MM.1S (cell line): ENCODE results near the gene PRKCB.

Source experiments
- DNase-seq: peaks from one replicate; pipeline ENCODE4 v3.0.0-alpha.2; 2015
- H2AFZ ChIP-seq: fragments of 300-600 bp; sonication (generic); 2 replicates; pipeline ENCODE4 v1.6.0; 2016; ENCODE audit warnings: antibody characterized with exemption, low read length
- H3F3A ChIP-seq: fragments of 300-600 bp; sonication (generic); 2 replicates; pipeline ENCODE4 v1.6.1; 2016; ENCODE audit warnings: mild to moderate bottlenecking, antibody characterized with exemption, low read length, moderate library complexity, mixed read lengths; ENCODE audit not compliant: insufficient read depth
- H3K27ac ChIP-seq: fragments of 300-600 bp; sonication (generic); 2 replicates; pipeline ENCODE4 v1.5.1; 2016; ENCODE audit warnings: mild to moderate bottlenecking, low read length
- H3K27me3 ChIP-seq: fragments of 300-600 bp; sonication (generic); replicated peaks from 2 replicates; pipeline ENCODE4 v1.6.0; 2016; ENCODE audit warnings: low read length; ENCODE audit not compliant: insufficient read depth
- H3K36me3 ChIP-seq: fragments of 300-600 bp; sonication (generic); replicated peaks from 2 replicates; pipeline ENCODE4 v1.6.1; 2016; ENCODE audit warnings: mild to moderate bottlenecking, low read length, mixed read lengths; ENCODE audit not compliant: insufficient read depth
- H3K4me1 ChIP-seq: fragments of 300-600 bp; sonication (generic); 2 replicates; pipeline ENCODE4 v1.6.1; 2016; ENCODE audit warnings: low read length, mixed read lengths
- H3K4me2 ChIP-seq: fragments of 300-600 bp; sonication (generic); 2 replicates; pipeline ENCODE4 v1.6.0; 2016; ENCODE audit warnings: low read depth, low read length
- H3K4me3 ChIP-seq: fragments of 300-600 bp; sonication (generic); 2 replicates; pipeline ENCODE4 v1.5.1; 2016; ENCODE audit warnings: low read length, mixed read lengths
- H3K79me2 ChIP-seq: fragments of 300-600 bp; sonication (generic); 2 replicates; pipeline ENCODE4 v1.6.1; 2016; ENCODE audit warnings: mixed run types, low read length, mixed read lengths
- H3K9ac ChIP-seq: fragments of 300-600 bp; sonication (generic); 2 replicates; pipeline ENCODE4 v1.6.1; 2016; ENCODE audit warnings: low read length, mixed read lengths
- H3K9me2 ChIP-seq: fragments of 300-600 bp; sonication (generic); replicated peaks from 2 replicates; pipeline ENCODE4 v1.6.1; 2016; ENCODE audit warnings: mild to moderate bottlenecking, low read length, mixed read lengths; ENCODE audit not compliant: insufficient read depth
- H3K9me3 ChIP-seq: fragments of 300-600 bp; sonication (generic); replicated peaks from 2 replicates; pipeline ENCODE4 v1.6.1; 2016; ENCODE audit warnings: mild to moderate bottlenecking, low read length, mixed read lengths; ENCODE audit not compliant: insufficient read depth
- H4K20me1 ChIP-seq: fragments of 300-600 bp; sonication (generic); 2 replicates; pipeline ENCODE4 v1.6.1; 2016; ENCODE audit warnings: mild to moderate bottlenecking, low read length, moderate library complexity, mixed read lengths; ENCODE audit not compliant: insufficient read depth
- CTCF ChIP-seq: fragments of 300-600 bp; sonication (generic); IDR thresholded peaks from 2 replicates; pipeline ENCODE4 v1.5.1; 2016; ENCODE audit warnings: antibody characterized with exemption, low read length, mixed read lengths
- EZH2 ChIP-seq: fragments of 300-600 bp; sonication (generic); optimal IDR thresholded peaks from 2 replicates; pipeline ENCODE3; 2017; ENCODE audit warnings: low read depth, mild to moderate bottlenecking, antibody characterized with exemption, low read length, mixed read lengths
- EZH2phosphoT487 ChIP-seq: fragments of 300-600 bp; sonication (generic); IDR thresholded peaks from 2 replicates; pipeline ENCODE4 v1.6.1; 2018; ENCODE audit warnings: antibody characterized with exemption, low read length

Gene PRKCB

DNA sequence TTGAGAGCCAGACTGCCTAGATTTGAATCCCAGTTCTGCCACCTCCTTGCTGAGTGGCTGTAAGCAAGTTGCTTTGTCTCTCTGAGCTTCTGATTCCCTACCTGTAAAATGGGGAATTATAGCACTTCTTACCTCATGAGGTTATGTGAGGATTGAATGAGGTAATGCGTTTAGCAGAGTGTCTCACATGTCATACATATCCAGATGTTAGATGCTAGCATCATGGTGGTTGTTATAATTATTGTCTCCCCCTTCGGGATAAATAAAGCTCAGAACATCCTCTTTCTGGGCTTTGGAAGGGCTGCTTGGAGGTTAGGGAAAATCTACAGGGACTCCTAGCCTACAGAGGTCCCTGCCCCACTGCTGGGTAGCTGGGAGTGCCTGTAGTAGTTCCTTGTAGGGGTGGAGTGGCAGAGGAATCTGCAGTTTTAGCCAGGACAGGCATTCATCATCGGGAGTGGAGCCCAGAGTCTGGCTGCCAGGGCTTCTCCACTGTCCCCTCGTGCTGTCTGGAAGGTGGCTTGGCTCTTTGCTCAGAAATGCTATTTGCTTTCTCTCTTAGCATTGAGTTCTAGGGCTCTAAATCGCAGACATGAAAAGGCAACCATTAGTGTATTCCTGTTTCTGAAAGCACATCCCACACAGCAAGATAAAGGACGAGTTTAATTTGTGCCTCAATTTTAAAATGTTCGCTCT is 282.5 kb downstream of the PRKCB start:
- no peaks in the 10 kb centered on the region for H3K27me3 ChIP-seq
- no peaks in the 10 kb centered on the region for H3K4me1 ChIP-seq
- no peaks in the 10 kb centered on the region for H3F3A ChIP-seq
- H3K36me3 ChIP-seq: no peaks in the 10 kb centered on the region
- H3K9me3 ChIP-seq: no peaks in the 10 kb centered on the region
- no peak overlapping the region for H3K9ac ChIP-seq
- TF ChIP-seq EZH2: no peak
- TF ChIP-seq EZH2phosphoT487: no peak
- no peak for TF ChIP-seq CTCF
- H4K20me1 ChIP-seq: no peaks in the 10 kb centered on the region
- H3K79me2 ChIP-seq: no peaks in the 10 kb centered on the region
- H3K4me3 ChIP-seq: no peak overlapping the region
- H3K4me2 ChIP-seq: no peak overlapping the region
- H2AFZ ChIP-seq: no peak overlapping the region
- DNase-seq: no peak
- no peak overlapping the region for H3K27ac ChIP-seq
- no peaks in the 10 kb centered on the region for H3K9me2 ChIP-seq

- no peaks in the 10 kb centered on the region for H3K27me3 ChIP-seq
- no peaks in the 10 kb centered on the region for H4K20me1 ChIP-seq
- no peak overlapping the region for H2AFZ ChIP-seq
- no peaks in the 10 kb centered on the region for H3K9me2 ChIP-seq
- H3K27ac ChIP-seq: no peak overlapping the region
- H3K4me1 ChIP-seq: no peaks in the 10 kb centered on the region
- no peaks in the 10 kb centered on the region for H3K36me3 ChIP-seq
- no peak overlapping the region for H3K4me2 ChIP-seq
- no peaks in the 10 kb centered on the region for H3K9me3 ChIP-seq
- no peak for DNase-seq
- H3K4me3 ChIP-seq: no peak overlapping the region
- no peak for TF ChIP-seq EZH2
- no peak for TF ChIP-seq CTCF
- no peak for TF ChIP-seq EZH2phosphoT487
- H3K9ac ChIP-seq: no peak overlapping the region
- H3F3A ChIP-seq: no peaks in the 10 kb centered on the region
- H3K79me2 ChIP-seq: no peaks in the 10 kb centered on the region
These were observed 284.0 kb downstream of the PRKCB start for GRCh38 chr16:24119807-24120206.

- no peak overlapping the region for H2AFZ ChIP-seq
- no peaks in the 10 kb centered on the region for H3K27me3 ChIP-seq
- H3K4me1 ChIP-seq: no peaks in the 10 kb centered on the region
- no peaks in the 10 kb centered on the region for H3K9me3 ChIP-seq
- no peak for TF ChIP-seq EZH2
- no peak for TF ChIP-seq CTCF
- TF ChIP-seq EZH2phosphoT487: no peak
- H3K4me3 ChIP-seq: no peak overlapping the region
- DNase-seq: no peak
- H3F3A ChIP-seq: no peaks in the 10 kb centered on the region
- no peak overlapping the region for H3K9ac ChIP-seq
- H3K9me2 ChIP-seq: no peaks in the 10 kb centered on the region
- H3K27ac ChIP-seq: no peak overlapping the region
- H4K20me1 ChIP-seq: no peaks in the 10 kb centered on the region
- no peaks in the 10 kb centered on the region for H3K79me2 ChIP-seq
- no peak overlapping the region for H3K4me2 ChIP-seq
- H3K36me3 ChIP-seq: no peaks in the 10 kb centered on the region
These were observed 287.5 kb downstream of the PRKCB start for GRCh38 chr16:24123275-24123674.
